ENCODE results near the gene COG3. TPM values are rescaled to one million over a fixed set of nuclear protein-coding genes. Genes with fewer than 3 reads are reported as not detected.

The COG3 gene
- total and polyA plus RNA-seq, 2 of the 13 experiments (the other 11 are each of a cell fraction or from before 2014, with no cell fraction given), result 37.8 to 47.5 TPM

GRCh38 chr13:45464141-45464686, 525 bp upstream of the COG3 start (continued):
- TF ChIP-seq, protein P1, sequence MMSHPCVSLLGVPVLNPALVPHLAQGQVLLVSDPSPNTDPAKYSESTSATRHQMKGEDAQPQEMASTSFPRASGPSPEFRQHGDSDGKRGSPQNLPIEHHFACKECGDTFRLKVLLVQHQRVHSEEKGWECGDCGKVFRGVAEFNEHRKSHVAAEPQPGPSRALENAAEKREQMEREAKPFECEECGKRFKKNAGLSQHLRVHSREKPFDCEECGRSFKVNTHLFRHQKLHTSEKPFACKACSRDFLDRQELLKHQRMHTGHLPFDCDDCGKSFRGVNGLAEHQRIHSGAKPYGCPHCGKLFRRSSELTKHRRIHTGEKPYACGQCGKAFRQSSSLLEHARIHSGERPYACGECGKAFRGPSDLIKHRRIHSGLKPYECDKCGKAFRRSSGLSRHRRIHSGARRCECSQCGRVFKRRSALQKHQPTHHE (CRISPR knock-in tag; IDR thresholded peaks at IDR 0.05; ENCODE audit: borderline replicate concordance), result no peak
- no peak for TF ChIP-seq ATF3 (CRISPR knock-in tag; IDR thresholded peaks at IDR 0.05)
- no peak for TF ChIP-seq EZH2 (conservative IDR thresholded peaks at IDR 0.05; ENCODE audit: low read depth, low read length)
- TF ChIP-seq ZNF407 (CRISPR knock-in tag; IDR thresholded peaks at IDR 0.05; ENCODE audit: not compliant biosample characterization), result no peak
- no peak for TF ChIP-seq ZNF124 (CRISPR knock-in tag; IDR thresholded peaks at IDR 0.05)
- TF ChIP-seq ZBTB1 (CRISPR knock-in tag; IDR thresholded peaks at IDR 0.05; ENCODE audit: borderline replicate concordance), result no peak
- TF ChIP-seq HES4 (CRISPR knock-in tag; IDR thresholded peaks at IDR 0.05; ENCODE audit: borderline replicate concordance), result no peak
- TF ChIP-seq, protein P2, sequence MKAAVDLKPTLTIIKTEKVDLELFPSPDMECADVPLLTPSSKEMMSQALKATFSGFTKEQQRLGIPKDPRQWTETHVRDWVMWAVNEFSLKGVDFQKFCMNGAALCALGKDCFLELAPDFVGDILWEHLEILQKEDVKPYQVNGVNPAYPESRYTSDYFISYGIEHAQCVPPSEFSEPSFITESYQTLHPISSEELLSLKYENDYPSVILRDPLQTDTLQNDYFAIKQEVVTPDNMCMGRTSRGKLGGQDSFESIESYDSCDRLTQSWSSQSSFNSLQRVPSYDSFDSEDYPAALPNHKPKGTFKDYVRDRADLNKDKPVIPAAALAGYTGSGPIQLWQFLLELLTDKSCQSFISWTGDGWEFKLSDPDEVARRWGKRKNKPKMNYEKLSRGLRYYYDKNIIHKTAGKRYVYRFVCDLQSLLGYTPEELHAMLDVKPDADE (CRISPR knock-in tag; IDR thresholded peaks at IDR 0.05), result no peak
- TF ChIP-seq, protein P3, sequence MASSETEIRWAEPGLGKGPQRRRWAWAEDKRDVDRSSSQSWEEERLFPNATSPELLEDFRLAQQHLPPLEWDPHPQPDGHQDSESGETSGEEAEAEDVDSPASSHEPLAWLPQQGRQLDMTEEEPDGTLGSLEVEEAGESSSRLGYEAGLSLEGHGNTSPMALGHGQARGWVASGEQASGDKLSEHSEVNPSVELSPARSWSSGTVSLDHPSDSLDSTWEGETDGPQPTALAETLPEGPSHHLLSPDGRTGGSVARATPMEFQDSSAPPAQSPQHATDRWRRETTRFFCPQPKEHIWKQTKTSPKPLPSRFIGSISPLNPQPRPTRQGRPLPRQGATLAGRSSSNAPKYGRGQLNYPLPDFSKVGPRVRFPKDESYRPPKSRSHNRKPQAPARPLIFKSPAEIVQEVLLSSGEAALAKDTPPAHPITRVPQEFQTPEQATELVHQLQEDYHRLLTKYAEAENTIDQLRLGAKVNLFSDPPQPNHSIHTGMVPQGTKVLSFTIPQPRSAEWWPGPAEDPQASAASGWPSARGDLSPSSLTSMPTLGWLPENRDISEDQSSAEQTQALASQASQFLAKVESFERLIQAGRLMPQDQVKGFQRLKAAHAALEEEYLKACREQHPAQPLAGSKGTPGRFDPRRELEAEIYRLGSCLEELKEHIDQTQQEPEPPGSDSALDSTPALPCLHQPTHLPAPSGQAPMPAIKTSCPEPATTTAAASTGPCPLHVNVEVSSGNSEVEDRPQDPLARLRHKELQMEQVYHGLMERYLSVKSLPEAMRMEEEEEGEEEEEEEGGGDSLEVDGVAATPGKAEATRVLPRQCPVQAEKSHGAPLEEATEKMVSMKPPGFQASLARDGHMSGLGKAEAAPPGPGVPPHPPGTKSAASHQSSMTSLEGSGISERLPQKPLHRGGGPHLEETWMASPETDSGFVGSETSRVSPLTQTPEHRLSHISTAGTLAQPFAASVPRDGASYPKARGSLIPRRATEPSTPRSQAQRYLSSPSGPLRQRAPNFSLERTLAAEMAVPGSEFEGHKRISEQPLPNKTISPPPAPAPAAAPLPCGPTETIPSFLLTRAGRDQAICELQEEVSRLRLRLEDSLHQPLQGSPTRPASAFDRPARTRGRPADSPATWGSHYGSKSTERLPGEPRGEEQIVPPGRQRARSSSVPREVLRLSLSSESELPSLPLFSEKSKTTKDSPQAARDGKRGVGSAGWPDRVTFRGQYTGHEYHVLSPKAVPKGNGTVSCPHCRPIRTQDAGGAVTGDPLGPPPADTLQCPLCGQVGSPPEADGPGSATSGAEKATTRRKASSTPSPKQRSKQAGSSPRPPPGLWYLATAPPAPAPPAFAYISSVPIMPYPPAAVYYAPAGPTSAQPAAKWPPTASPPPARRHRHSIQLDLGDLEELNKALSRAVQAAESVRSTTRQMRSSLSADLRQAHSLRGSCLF (CRISPR knock-in tag; IDR thresholded peaks at IDR 0.05; ENCODE audit: borderline replicate concordance), result no peak
- TF ChIP-seq RAD21 (CRISPR knock-in tag; IDR thresholded peaks at IDR 0.05), result peak; percentile 66; the same call in 1 of the 2 replicates
